ENCODE data around the gene EHMT2.

- TF ChIP-seq YY1 (IDR thresholded peaks at IDR 0.05; ENCODE audit: insufficient read depth, insufficient read length) (no peak), ZNF274 (IDR thresholded peaks at IDR 0.05; ENCODE audit: low read depth, low read length) (no peak), SUZ12 (IDR thresholded peaks at IDR 0.05; ENCODE audit: extremely low read depth, insufficient read depth, insufficient read length) (no peak)
Measured at GRCh38 chr6:31878222-31878621, 19.3 kb downstream of the EHMT2 start.

Data from NT2/D1 (cell line).